ENCODE measurements around the gene XRRA1. TPM values are rescaled to one million over a fixed set of nuclear protein-coding genes. Genes with fewer than 3 reads are reported as not detected.

Gene XRRA1
- total RNA-seq, 1 experiment from 2014 or later: 17.3 TPM

DNA sequence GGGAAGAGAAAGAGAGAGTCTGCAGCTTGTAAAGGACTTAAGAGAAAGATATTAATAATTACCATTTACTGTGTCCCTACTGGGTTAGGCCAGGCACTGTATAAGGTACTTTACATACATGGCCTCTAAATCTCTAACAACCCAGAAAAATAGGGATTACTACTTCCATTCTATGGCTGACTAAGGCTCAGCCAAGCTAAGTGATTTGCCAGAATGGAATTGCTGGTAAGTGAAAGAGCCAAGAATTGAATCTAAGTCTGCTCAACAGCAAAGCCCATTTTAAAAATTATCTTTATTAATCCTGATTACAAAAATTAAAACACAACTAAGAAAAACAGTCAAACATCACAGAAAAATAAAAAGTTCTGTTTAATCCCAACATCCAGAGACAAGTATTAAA is 21.4 kb downstream of the XRRA1 start (continued):
- TF ChIP-seq ZBTB33 (IDR thresholded peaks at IDR 0.05; ENCODE audit: extremely low read depth, insufficient replicate concordance, low read length): no peak
- no peak for TF ChIP-seq SP1 (IDR thresholded peaks at IDR 0.05; ENCODE audit: low read depth)
- TF ChIP-seq, protein P1, sequence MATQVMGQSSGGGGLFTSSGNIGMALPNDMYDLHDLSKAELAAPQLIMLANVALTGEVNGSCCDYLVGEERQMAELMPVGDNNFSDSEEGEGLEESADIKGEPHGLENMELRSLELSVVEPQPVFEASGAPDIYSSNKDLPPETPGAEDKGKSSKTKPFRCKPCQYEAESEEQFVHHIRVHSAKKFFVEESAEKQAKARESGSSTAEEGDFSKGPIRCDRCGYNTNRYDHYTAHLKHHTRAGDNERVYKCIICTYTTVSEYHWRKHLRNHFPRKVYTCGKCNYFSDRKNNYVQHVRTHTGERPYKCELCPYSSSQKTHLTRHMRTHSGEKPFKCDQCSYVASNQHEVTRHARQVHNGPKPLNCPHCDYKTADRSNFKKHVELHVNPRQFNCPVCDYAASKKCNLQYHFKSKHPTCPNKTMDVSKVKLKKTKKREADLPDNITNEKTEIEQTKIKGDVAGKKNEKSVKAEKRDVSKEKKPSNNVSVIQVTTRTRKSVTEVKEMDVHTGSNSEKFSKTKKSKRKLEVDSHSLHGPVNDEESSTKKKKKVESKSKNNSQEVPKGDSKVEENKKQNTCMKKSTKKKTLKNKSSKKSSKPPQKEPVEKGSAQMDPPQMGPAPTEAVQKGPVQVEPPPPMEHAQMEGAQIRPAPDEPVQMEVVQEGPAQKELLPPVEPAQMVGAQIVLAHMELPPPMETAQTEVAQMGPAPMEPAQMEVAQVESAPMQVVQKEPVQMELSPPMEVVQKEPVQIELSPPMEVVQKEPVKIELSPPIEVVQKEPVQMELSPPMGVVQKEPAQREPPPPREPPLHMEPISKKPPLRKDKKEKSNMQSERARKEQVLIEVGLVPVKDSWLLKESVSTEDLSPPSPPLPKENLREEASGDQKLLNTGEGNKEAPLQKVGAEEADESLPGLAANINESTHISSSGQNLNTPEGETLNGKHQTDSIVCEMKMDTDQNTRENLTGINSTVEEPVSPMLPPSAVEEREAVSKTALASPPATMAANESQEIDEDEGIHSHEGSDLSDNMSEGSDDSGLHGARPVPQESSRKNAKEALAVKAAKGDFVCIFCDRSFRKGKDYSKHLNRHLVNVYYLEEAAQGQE (IDR thresholded peaks at IDR 0.05; ENCODE audit: low read depth): no peak
- no peak for TF ChIP-seq JUND (IDR thresholded peaks at IDR 0.05)
- TF ChIP-seq, protein P2, sequence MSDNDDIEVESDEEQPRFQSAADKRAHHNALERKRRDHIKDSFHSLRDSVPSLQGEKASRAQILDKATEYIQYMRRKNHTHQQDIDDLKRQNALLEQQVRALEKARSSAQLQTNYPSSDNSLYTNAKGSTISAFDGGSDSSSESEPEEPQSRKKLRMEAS (IDR thresholded peaks at IDR 0.05): no peak
- TF ChIP-seq YY1 (IDR thresholded peaks at IDR 0.05; ENCODE audit: extremely low read depth, insufficient replicate concordance, low read depth, low read length): no peak
- no peak for TF ChIP-seq ZFX (IDR thresholded peaks at IDR 0.05)
